Right cardiac atrium (tissue), 5 donors: ENCODE measurements around the gene MRTFA. TPM values are rescaled to one million over a fixed set of nuclear protein-coding genes. Genes with fewer than 3 reads are reported as not detected.
A peak's percentile ranks its signal among the peaks of the same experiment; 100 is the strongest.
"Not testable (repeated sequence)": the region's sequence is repeated elsewhere in the genome, so short reads cannot be mapped to it uniquely, and the experiment has no call there.

ENCODE experiments used
- ATAC-seq, 2 donors: fragments of 200-7000 bp; cut with Tn5 transposase; one replicate each; pipeline versions ENCODE4 v1.8.0 to v1.9.1; 2020; ENCODE audit warnings: moderate library complexity in 2 of 2, mild to moderate bottlenecking in 1 of 2
- DNase-seq, 3 donors: peaks; one replicate each; pipeline ENCODE4 v3.0.0-alpha.2; 2020
- H3K27ac ChIP-seq: one replicate; pipeline ENCODE4 v1.5.1; 2013; ENCODE audit warnings: mild to moderate bottlenecking, low read length, control low read depth, moderate library complexity
- H3K27me3 ChIP-seq: one replicate; pipeline ENCODE4 v1.6.1; 2013; ENCODE audit not compliant: control insufficient read depth, insufficient read depth
- H3K4me1 ChIP-seq: one replicate; pipeline ENCODE4 v1.6.1; 2013; ENCODE audit warnings: low read length; ENCODE audit not compliant: control insufficient read depth, insufficient read depth
- H3K4me3 ChIP-seq: one replicate; pipeline ENCODE4 v1.5.1; 2013; ENCODE audit warnings: low read length, control low read depth
- H3K9me3 ChIP-seq: one replicate; pipeline ENCODE4 v1.6.1; 2013; ENCODE audit warnings: low read length; ENCODE audit not compliant: control insufficient read depth
- WGBS: extraction: QIAGEN DNeasy Blood & Tissue Kit; methylation state at CpG from one replicate; pipeline ENCODE4 v1.1.7; 2013; 5-methylcytosine and 5-hydroxymethylcytosine counted together
- intact Hi-C, 4 donors: fragments of 100-400 bp; cut with DNase I; formaldehyde crosslinking; loops; one replicate each; pipeline versions ENCODE4 v1.11.0 to v1.14.0; 2022 to 2023
- polyA plus RNA-seq: library from polyadenylated mRNA; stranded (reverse); fragments of 200-250 nt; gene quantifications from one replicate; pipeline ENCODE4 v1.2.3, GENCODE V29; 2013
- total RNA-seq, 4 donors: library from RNA; stranded (reverse); fragmentation: NEBNext Ultra II Directional; extraction: Animal tissue kit (Norgen Biotek cat#: 25700); gene quantifications; one replicate each; pipeline ENCODE4 v1.2.1, GENCODE V29; 2021
- donor health status: healthy with polysubstance abuse.
- donor health status: DM: no; HTN: yes; CAD: no.
- donor health status: DM: no; HTN: no; CAD: no.
- donor health status: DM: no; HTN: yes; CAD: no; lungs with severe emphysema.
- donor health status: DM: yes; HTN: yes; CAD: no.

The MRTFA gene
- total and polyA plus RNA-seq, 5 donors = 22.2 to 40.2 (median 31.6) TPM

DNA sequence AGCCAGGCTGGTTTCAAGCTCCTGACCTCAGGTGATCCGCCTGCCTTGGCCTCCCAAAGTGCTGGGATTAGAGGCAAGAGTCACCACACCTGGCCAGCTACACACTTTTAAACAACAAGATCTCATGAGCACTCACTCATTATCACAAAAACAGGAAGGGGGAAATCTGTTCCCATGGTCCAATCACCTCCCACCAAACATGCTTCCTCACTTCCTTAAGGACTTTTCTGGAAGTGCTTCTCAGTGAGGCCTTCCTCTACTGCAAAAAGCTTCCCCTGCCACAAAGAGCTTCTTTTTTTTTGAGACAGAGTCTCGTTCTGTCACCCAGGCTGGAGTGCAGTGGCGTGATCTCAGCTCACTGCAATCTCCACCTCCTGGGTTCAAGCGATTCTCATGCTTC lies 39.6 kb upstream of the MRTFA start:
- DNase-seq, ATAC-seq, H3K4me1 ChIP-seq, H3K9me3 ChIP-seq, intact Hi-C loops, H3K4me3 ChIP-seq, H3K27me3 ChIP-seq, H3K27ac ChIP-seq: not testable (repeated sequence)
- 89% methylated on average over 4 of the region's 4 CpGs for WGBS

DNA sequence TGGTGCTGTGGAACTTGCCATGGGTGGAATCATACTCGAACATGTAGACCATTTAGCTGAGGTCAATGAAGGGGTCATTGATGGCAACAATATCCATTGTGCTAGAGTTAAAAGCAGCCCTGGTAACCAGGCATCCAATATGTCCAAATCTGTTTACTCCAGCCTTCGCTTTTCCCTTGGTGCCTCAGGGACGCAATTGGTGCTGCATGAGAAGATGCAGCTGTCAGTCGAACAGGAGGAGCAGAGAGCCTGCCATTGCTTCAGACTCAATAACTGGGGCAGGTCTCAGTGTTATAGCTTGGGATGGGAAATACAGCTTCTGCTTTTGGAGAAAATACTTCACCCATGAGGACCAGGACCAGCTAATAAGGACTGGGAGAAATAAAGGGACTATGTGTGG lies 37.8 kb upstream of the MRTFA start:
- Histone ChIP-seq H3K27me3 (no peaks in the 10 kb centered on the region), H3K27ac (no peak overlapping the region), H3K4me3 (no peak overlapping the region), H3K4me1 (peaks cover 12% of the 10 kb centered on the region), H3K9me3 (no peaks in the 10 kb centered on the region)
- ATAC-seq (no peak), DNase-seq (no peak)
- 68% methylated on average over 4 of the region's 4 CpGs for WGBS
- intact Hi-C loops = no loop called here

DNA sequence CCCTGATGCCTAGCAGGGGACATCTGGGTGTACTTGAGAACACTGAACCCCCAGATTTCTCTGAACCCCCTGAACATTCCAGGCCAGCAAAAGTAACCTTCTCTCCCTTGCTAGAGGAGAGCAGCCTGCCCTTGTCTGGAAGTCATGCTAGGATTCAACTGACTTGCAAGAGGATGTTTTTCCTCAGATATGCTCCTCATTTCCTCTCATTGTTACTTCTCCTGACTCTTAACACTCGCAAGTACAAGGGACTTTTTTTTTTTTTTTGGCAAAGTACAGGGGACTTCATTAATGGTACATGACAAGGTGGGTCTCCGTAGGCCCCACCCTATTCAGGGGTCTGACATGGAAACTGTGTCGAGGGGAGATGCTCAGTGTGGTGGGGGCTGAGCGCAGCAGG lies 36.5 kb upstream of the MRTFA start:
- peak in 1 of 3 donors; percentile 26 for DNase-seq

DNA sequence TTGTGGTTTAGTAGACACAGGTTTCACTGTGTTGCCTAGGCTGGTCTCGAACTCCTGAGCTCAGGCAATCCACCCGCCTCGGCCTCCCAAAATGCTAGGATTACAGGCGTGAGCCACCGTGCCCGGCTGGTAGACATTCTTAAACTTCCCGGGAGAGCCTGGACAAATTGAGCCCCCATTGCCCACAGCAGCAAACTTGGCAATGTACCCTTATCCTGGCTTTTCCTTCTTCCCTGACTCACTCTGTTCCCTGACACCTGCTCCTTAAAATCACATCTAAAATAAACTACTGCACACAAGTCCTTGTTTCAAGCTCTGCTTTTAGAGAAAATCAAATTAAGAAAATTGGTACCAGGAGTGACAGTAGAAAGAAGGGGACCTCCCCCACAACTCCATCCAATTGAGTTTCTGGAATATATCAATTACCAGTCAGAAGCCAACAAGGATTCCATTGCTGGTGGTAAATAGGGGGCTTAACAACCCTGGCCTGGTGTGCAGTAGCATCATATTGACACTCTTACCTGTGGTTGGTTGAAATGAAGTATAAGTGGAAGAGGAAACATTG lies 35.4 kb upstream of the MRTFA start:
- Histone ChIP-seq H3K27me3 (no peaks in the 10 kb centered on the region), H3K4me1 (peaks cover 10% of the 10 kb centered on the region), H3K27ac (no peak overlapping the region), H3K9me3 (no peaks in the 10 kb centered on the region), H3K4me3 (no peak overlapping the region)
- intact Hi-C loops = no loop called here
- WGBS = 98% methylated on average over 7 of the region's 7 CpGs
- DNase-seq (peak in 1 of 3 donors; percentile 18), ATAC-seq (no peak)

More for the DNA sequence above, 36.5 kb upstream of the MRTFA start:
- Histone ChIP-seq H3K9me3 (no peaks in the 10 kb centered on the region), H3K27ac (peak overlapping the region; percentile 67), H3K4me1 (peaks cover 7% of the 10 kb centered on the region), H3K4me3 (no peak overlapping the region), H3K27me3 (no peaks in the 10 kb centered on the region)
- 82% methylated on average over 4 of the region's 4 CpGs for WGBS
- intact Hi-C loops = no loop called here
- ATAC-seq = peak; percentile 22 to 49

DNA sequence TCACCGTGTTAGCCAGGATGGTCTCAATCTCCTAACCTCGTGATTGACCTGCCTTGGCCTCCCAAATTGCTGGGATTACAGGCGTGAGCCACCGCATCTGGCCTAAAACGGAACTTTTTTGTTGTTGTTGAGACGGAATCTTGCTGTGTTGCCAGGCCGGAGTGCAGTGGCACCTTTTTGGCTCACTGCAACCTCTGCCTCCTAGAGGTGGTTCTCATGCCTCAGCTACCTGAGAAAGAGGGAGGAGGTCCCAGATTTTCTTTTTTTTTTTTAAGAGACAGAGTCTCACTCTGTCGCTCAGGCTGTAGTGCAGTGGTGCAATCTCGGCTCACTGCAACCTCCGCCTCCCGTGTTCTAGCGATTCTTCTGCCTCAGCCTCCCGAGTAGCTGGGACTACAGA lies 34.9 kb upstream of the MRTFA start:
- ATAC-seq (no peak), DNase-seq (peak in 2 of 3 donors; percentile 19)
- intact Hi-C loops = no loop called here
- Histone ChIP-seq H3K4me1 (peaks cover 12% of the 10 kb centered on the region), H3K27me3 (no peaks in the 10 kb centered on the region), H3K27ac (no peak overlapping the region), H3K4me3 (no peak overlapping the region), H3K9me3 (no peaks in the 10 kb centered on the region)
- WGBS = 96% methylated on average over 13 of the region's 13 CpGs

DNA sequence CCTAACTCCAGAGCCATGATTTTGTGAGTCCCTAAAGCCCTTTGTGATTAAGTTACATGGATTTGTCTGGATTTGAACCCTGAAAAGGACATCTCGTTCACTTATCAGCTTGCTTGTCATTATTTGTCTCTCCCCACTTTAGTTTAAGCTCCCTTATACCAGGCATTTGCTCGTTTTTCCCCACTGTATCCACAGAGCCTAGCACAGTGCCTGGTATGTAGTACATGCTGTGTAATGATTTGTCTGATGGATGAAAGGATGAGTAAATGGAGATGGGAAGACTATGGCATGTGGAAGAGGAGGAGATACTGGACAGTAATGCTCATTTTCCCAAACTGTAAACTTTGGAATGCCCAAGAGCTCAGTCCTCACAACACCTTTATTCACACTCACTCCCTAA lies 33.5 kb upstream of the MRTFA start:
- Histone ChIP-seq H3K27me3 (no peaks in the 10 kb centered on the region), H3K4me3 (no peak overlapping the region), H3K27ac (peak overlapping the region; percentile 85), H3K9me3 (no peaks in the 10 kb centered on the region), H3K4me1 (peaks cover 16% of the 10 kb centered on the region)
- ATAC-seq (no peak), DNase-seq (no peak)
- 72% methylated on average over 2 of the region's 2 CpGs for WGBS
- intact Hi-C loops = no loop called here

DNA sequence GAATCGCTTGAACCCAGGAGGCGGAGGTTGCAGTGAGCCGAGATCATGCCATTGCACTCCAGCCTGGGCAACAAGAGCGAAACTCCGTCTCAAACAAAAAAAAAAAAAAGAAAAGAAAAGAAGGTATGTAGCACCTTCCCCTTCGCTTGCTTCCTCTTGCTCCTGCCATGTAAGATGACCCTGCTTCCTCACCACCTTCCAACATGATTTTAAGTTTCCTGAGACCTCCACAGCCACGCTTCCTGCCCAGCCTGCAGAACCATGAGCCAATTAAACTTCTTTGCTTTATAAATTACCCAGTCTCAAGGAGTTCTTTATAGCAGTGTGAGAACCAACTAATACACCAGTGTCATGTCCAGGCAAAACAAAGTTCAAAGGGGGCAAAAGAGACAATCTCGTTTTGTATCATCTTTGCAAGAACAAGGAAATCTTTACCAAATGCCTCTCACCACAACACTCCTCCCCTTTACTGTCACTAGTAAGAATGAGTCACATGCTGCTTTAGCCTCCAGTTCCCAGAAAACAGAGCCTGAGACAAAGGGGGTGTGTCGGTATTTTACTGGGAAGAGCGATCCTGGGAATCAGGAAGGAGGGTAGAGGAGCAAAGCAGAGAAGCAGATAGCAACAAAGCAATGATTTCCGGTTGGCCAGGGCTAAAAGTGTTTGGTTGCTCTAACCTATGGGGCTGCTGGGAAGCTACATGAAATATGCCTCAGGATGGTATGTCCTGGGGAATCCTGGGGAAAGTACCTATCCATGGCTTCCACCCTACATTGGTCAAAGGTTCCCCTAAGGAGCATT lies 32.3 kb upstream of the MRTFA start:
- DNase-seq (peak in 1 of 3 donors; percentile 30), ATAC-seq (peak in 1 of 2 donors; percentile 76)
- Histone ChIP-seq H3K9me3 (no peaks in the 10 kb centered on the region), H3K27ac (peak overlapping the region; percentile 85), H3K4me3 (no peak overlapping the region), H3K4me1 (peaks cover 19% of the 10 kb centered on the region), H3K27me3 (no peaks in the 10 kb centered on the region)
- 68% methylated on average over 11 of the region's 11 CpGs for WGBS
- intact Hi-C loops = no loop called here

DNA sequence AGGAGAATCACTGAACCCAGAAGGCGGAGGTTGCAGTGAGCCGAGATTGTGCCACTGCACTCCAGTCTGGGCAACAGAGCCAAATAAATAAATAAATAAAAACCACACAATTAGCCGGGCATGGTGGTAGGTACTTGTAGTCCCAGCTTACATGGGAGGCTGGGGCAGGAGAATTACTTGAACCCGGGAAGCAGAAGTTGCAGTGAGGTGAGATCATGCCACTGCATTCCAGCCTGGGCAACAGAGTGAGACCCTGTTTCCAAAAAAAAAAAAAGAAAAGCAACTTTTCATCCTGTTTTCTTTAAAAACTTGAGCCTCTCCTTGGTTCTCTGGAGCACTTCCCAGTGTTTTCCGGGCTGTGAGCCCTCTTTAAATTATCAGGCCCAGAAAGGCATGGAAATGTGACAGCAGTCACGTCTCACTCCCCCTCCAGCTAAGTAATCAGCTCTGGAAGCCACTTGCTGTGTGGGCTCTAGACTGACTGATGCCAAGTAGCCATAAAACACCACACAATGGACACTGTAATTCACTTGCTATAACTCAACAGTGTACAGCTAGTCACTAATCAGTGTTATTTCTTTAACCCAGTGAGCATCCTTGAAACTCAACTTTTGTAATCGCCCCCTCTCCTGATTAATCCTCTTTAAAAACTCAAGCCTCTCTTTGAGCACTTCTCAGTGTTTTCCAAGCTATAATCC lies 29.8 kb upstream of the MRTFA start:
- no peak overlapping the region for H3K4me3 ChIP-seq
- ATAC-seq = peak; percentile 76 to 85
- intact Hi-C loops = no loop called here
- DNase-seq = peak; percentile 71 to 88 (median 78)
- no peaks in the 10 kb centered on the region for H3K9me3 ChIP-seq
- WGBS = 31% methylated on average over 7 of the region's 7 CpGs
- H3K27ac ChIP-seq = peak overlapping the region; percentile 98
- H3K27me3 ChIP-seq = no peaks in the 10 kb centered on the region
- H3K4me1 ChIP-seq = peaks cover 19% of the 10 kb centered on the region

DNA sequence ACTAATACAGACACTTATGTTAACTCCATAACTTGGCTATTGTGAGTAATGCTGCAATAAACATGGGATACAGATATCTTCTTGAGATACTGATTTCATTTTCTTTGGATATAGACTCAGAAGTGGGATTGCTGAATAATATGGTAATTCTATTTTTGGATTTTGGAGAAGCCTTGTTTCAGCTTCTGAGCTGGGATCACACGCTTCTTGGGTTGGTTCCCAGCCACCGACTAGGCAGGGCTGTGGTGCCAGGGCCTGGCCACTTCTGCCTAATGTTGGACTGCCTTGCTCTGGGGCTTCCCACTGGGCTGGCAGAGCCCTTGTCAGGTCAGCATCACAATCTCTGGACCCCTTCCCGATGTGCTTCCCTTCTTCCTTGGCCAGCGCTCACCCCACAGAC lies 28.8 kb upstream of the MRTFA start:
- no peak overlapping the region for H3K4me3 ChIP-seq
- no peaks in the 10 kb centered on the region for H3K9me3 ChIP-seq
- peak overlapping the region; percentile 98 for H3K27ac ChIP-seq
- ATAC-seq = peak; percentile 64 to 86
- no peaks in the 10 kb centered on the region for H3K27me3 ChIP-seq
- peaks cover 19% of the 10 kb centered on the region for H3K4me1 ChIP-seq
- intact Hi-C loops = no loop called here
- peak; percentile 77 to 93 (median 90) for DNase-seq
- WGBS = 28% methylated on average over 4 of the region's 4 CpGs

DNA sequence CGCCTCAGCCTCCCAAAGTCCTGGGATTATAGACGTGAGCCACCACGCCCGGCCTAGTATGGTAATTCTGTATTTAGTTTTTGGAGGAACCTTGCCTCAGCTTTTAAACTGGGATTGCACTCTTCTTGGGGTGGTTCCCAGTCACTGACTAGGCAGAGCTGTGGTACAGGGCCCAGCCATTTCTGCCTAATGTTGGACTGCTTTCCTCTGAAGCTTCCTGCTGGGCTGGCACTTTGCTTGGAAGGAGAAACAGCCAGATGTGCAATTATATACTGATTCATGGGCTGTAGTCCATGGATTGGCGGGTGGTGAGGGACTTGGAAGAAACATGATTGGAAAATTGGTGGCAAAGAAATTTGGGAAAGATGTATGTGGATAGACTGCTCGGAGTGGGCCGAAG lies 25.2 kb upstream of the MRTFA start:
- Histone ChIP-seq H3K9me3 (no peaks in the 10 kb centered on the region), H3K4me3 (no peak overlapping the region), H3K27me3 (no peaks in the 10 kb centered on the region), H3K27ac (no peak overlapping the region), H3K4me1 (peaks cover 6% of the 10 kb centered on the region)
- 98% methylated on average over 7 of the region's 7 CpGs for WGBS
- intact Hi-C loops = no loop called here
- ATAC-seq = no peak
- no peak for DNase-seq

DNA sequence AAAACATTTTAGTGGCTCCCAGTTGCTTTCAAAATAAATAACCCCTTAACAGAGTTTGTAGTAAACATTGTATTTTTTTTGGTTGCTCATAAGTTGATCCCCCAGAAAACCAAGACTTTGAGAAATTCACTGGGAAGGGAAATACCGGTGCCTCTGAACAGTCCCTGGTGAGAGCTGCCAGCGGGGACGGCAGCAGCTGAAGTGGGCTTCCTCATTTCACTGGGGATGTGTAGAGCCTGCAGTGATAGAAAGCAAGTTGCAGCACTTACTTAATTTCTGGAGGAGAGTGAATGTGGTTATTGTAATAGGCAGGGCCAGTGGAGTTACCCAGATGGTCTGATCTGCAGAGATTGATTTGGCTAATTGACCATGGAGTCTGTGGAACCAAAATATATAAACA lies 24.2 kb upstream of the MRTFA start:
- 75% methylated on average over 3 of the region's 3 CpGs for WGBS
- Histone ChIP-seq H3K4me3 (no peak overlapping the region), H3K9me3 (no peaks in the 10 kb centered on the region), H3K4me1 (peaks cover 6% of the 10 kb centered on the region), H3K27me3 (no peaks in the 10 kb centered on the region), H3K27ac (no peak overlapping the region)
- intact Hi-C loops = no loop called here
- ATAC-seq (no peak), DNase-seq (peak in 1 of 3 donors; percentile 31)
